Omental fat pad (tissue), 4 donors: ENCODE measurements around the gene JPH4. TPM values are rescaled to one million over a fixed set of nuclear protein-coding genes. Genes with fewer than 3 reads are reported as not detected.
"Not testable (repeated sequence)": the region's sequence is repeated elsewhere in the genome, so short reads cannot be mapped to it uniquely, and the experiment has no call there.

Experiments used
- ATAC-seq: fragments of 150-250 bp; one replicate; pipeline ENCODE4 v1.9.1; 2016; ENCODE audit warnings: mild to moderate bottlenecking, moderate library complexity; ENCODE audit not compliant: low FRiP score
- DNase-seq: peaks from one replicate; pipeline ENCODE4 v3.0.0-alpha.2; 2019; ENCODE audit warnings: low spot score
- total RNA-seq, 4 donors: library from RNA; depleted of rRNA; stranded (reverse); fragments of >200 nt; gene quantifications; one replicate each; pipeline ENCODE4 v1.1.0, GENCODE V29; 2016
- TF ChIP-seq, protein P1 (sequence below), 3 donors: fragments of 450-650 bp; IDR thresholded peaks; one replicate each; pipeline ENCODE4 v1.5.1; 2016 to 2017; ENCODE audit warnings: antibody characterized with exemption in 3 of 3, mild to moderate bottlenecking in 3 of 3, moderate library complexity in 2 of 3

JPH4 gene
- total RNA-seq, 4 donors from 2014 or later: 0.56 to 1.2 (median 0.90) TPM

- ATAC-seq (no peak), DNase-seq (no peak)
Observed at GRCh38 chr14:23589606-23590005, 11.0 kb upstream of the JPH4 start.

DNA sequence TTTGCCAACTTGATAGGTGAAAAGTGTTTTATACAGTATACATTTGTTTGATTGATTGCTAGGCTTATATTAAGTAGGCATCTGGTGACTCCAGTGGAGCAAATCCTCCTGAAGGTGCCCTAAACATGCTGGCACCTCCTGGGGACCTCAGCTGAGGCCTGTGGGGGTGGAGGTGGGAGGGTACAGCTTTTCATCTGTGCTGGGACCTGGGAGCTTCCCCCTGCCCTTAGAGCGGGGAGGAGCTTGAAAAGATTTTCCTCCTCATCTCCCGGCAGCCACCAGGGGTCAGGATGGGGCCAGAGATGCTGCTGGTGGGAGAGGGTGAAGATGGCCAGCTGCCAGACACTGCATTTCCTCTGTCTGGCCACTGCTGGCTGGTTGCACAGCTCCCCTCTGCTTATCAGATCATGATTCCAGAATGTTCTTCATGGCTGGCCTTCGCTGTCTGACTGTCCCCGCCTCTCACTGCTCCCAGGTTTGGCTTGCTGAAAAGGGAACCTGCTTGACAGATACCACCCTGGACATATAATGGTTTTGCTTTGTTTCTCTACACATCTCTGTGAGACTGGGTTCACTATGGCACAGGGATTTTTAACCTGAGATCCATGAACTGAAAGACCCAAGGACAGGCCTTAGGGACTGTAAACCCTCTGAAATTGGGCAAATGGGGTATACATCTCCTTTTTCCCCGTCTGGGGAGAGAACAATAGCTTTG lies 10.5 kb upstream of the JPH4 start:
- peak; percentile 78 for ATAC-seq
- TF ChIP-seq, protein P1, sequence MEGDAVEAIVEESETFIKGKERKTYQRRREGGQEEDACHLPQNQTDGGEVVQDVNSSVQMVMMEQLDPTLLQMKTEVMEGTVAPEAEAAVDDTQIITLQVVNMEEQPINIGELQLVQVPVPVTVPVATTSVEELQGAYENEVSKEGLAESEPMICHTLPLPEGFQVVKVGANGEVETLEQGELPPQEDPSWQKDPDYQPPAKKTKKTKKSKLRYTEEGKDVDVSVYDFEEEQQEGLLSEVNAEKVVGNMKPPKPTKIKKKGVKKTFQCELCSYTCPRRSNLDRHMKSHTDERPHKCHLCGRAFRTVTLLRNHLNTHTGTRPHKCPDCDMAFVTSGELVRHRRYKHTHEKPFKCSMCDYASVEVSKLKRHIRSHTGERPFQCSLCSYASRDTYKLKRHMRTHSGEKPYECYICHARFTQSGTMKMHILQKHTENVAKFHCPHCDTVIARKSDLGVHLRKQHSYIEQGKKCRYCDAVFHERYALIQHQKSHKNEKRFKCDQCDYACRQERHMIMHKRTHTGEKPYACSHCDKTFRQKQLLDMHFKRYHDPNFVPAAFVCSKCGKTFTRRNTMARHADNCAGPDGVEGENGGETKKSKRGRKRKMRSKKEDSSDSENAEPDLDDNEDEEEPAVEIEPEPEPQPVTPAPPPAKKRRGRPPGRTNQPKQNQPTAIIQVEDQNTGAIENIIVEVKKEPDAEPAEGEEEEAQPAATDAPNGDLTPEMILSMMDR (IDR thresholded peaks at IDR 0.05): no peak
- DNase-seq: peak; percentile 68

More at GRCh38 chr14:23589606-23590005, 11.0 kb upstream of the JPH4 start:
- TF ChIP-seq, protein P1 (IDR thresholded peaks at IDR 0.05): no peak

DNA sequence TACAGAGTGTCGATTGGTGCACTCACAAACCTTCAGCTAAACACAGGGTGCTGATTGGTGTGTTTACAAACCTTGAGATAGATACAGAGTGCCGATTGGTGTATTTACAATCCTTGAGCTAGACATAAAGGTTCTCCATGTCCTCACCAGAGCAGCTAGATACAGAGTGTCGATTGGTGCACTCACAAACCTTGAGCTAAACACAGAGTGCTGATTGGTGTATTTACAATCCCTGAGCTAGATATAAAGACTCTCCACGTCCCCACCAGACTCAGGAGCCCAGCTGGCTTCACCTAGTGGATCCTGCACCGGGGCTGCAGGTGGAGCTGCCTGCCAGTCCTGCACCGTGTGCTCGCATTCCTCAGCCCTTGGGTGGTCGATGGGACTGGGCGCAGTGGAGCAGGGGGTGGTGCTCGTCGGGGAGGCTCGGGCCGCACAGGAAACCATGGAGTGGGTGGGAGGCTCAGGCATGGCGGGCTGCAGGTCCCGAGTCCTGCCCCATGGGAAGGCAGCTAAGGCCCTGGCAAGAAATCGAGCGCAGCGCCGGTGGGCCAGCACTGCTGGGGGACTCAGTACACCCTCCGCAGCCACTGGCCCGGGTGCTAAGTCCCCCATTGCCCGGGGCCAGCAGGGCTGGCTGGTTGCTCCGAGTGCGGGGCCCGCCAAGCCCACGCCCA lies 6.1 kb upstream of the JPH4 start:
- ATAC-seq, DNase-seq: not testable (repeated sequence)

GRCh38 chr14:23583761-23584526 lies 5.4 kb upstream of the JPH4 start:
- ATAC-seq, DNase-seq: not testable (repeated sequence)

- no peak for DNase-seq
- ATAC-seq: no peak
- TF ChIP-seq, protein P1 (IDR thresholded peaks at IDR 0.05): no peak
Observed at GRCh38 chr14:23582906-23583760, 4.5 kb upstream of the JPH4 start.

DNA sequence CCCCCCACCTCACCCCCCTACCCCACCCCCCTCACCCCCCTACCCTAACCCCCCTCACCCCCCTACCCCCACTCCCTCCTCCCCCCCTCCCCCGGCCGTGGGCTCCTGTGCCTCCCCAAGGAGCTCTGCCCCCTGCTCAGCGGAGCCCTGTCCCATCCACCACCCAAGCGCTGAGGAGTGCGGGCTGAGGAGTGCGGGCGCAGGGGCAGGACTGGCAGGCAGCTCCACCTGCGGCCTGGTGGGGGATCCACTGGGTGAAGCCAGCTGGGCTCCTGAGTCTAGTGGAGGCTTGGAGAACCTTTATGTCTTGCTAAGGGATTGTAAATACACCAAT lies 2.3 kb upstream of the JPH4 start:
- ATAC-seq (no peak), DNase-seq (no peak)
- TF ChIP-seq, protein P1 (IDR thresholded peaks at IDR 0.05): no peak

DNA sequence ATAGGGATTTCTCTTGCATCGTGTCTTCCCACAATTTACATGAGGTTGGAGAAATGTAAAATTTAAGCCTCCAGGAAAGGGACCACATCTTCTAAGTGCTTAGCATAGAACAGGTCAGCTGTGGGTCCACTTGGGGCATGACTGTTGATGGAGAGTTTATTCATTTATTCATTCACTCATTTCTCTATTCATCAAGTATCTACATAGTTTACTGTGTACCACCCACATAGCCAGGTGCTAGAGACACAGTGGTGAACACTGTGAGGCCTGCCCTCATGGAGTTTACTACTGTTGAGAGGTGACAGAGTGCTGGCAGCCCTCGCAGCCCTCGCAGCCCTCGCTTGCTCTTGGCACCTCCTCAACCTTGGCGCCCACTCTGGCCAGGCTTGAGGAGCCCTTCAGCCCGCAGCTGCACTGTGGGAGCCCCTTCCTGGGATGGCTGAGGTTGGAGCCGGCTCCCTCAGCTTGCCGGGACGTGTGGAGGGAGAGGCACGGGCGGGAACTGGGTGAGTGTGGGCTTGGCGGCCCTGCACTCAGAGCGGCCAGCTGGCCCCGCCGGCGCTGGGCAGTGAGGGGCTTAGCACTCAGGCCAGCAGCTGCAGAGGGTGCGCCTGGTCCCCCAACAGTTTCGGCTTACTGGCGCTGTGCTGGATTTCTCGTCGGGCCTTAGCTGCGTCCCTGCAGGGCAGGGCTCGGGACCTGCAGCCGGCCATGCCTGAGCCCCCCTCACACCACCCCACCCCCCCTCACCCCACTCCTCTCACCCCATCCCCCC lies 1.7 kb upstream of the JPH4 start:
- no peak for ATAC-seq
- no peak for DNase-seq
- TF ChIP-seq, protein P1 (IDR thresholded peaks at IDR 0.05): no peak
